Measurements from ENCODE around the gene PTPN3.

The PTPN3 gene

DNA sequence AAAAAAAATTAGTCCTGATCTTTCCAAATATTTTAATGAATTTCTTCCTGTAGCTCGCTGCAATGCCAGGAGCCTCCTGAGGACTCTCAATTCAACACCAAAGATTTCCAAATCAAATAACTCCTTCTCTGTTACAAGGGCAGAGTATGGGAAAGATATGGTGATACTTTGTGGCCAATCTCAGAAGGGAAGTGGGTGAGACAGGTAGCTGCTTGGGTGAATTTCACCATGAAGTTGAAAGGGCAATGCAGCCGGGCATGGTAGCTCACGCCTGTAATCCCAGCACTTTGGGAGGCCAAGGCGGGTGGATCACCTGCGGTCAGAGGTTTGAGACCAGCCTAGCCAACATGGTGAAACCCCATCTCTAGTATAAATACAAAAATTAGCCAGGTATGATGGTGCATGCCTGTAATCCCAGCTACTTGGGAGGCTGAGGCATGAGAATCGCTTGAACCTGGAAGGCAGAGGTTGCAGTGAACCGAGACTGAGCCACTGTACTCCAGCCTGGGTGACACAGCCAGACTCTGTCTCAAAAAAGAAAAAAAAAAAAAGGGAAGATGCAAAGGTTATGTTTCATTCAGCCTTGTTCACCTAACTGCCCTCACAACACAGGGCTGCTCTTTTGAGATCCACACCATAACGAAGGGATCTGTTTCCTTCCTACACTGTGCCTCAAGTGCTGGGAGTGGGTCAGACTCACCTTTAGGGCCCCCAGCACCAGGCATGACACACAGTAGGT lies 58.6 kb downstream of the PTPN3 start:
- H3K4me3 ChIP-seq (ENCODE audit: low read length): no peak overlapping the region
- TF ChIP-seq, protein P1, sequence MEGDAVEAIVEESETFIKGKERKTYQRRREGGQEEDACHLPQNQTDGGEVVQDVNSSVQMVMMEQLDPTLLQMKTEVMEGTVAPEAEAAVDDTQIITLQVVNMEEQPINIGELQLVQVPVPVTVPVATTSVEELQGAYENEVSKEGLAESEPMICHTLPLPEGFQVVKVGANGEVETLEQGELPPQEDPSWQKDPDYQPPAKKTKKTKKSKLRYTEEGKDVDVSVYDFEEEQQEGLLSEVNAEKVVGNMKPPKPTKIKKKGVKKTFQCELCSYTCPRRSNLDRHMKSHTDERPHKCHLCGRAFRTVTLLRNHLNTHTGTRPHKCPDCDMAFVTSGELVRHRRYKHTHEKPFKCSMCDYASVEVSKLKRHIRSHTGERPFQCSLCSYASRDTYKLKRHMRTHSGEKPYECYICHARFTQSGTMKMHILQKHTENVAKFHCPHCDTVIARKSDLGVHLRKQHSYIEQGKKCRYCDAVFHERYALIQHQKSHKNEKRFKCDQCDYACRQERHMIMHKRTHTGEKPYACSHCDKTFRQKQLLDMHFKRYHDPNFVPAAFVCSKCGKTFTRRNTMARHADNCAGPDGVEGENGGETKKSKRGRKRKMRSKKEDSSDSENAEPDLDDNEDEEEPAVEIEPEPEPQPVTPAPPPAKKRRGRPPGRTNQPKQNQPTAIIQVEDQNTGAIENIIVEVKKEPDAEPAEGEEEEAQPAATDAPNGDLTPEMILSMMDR (conservative IDR thresholded peaks at IDR 0.05; ENCODE audit: low read length): no peak
- no peak for DNase-seq (ENCODE audit: low read depth)

GRCh38 chr9:109437286-109437685 lies 60.8 kb downstream of the PTPN3 start:
- DNase-seq (ENCODE audit: low read depth): no peak
- TF ChIP-seq, protein P1 (conservative IDR thresholded peaks at IDR 0.05; ENCODE audit: low read length): no peak
- H3K4me3 ChIP-seq (ENCODE audit: low read length): no peak overlapping the region

DNA sequence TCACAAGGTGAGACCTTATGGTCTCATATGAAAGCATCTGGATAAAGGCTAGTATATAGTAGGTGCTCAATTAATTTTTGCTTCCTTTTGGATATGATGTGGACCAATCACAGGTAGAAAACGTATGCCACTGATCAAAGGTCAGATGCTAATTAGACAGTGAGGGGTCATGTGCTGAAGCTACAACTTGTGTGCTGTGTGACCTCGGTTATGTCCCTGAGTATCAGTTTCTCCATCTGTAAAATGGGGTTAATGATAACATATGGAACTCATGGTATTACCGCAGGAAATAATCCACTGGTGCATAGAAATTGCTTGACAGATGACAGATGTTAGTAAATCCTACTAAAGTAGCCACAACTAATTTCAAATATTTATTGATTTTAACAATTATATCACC lies 62.0 kb downstream of the PTPN3 start:
- no peak overlapping the region for H3K4me3 ChIP-seq (ENCODE audit: low read length)
- no peak for DNase-seq (ENCODE audit: low read depth)
- TF ChIP-seq, protein P1 (conservative IDR thresholded peaks at IDR 0.05; ENCODE audit: low read length): no peak

DNA sequence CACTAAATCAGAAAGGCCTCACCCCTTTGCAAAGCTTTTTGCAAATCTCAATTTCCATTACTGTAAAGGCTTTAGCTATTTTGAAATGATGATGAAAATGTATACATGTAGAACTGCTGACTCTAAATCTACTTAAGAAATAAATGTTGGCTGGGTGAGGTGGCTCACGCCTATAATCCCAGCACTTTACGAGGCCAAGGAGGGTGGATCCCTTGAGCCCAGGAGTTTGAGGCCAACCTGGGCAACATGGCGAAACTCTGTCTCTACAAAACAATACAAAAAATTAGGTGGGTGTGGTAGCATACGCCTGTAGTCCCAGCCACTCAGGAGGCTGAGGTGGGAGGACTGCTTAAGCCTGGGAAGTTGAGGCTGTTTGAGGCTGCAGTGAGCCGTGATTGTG lies 64.6 kb downstream of the PTPN3 start:
- no peak for DNase-seq (ENCODE audit: low read depth)
- no peak overlapping the region for H3K4me3 ChIP-seq (ENCODE audit: low read length)
- TF ChIP-seq, protein P1 (conservative IDR thresholded peaks at IDR 0.05; ENCODE audit: low read length): no peak

GRCh38 chr9:109430231-109430630 lies 67.9 kb downstream of the PTPN3 start:
- TF ChIP-seq, protein P1 (conservative IDR thresholded peaks at IDR 0.05; ENCODE audit: low read length): no peak
- H3K4me3 ChIP-seq (ENCODE audit: low read length): no peak overlapping the region
- no peak for DNase-seq (ENCODE audit: low read depth)

DNA sequence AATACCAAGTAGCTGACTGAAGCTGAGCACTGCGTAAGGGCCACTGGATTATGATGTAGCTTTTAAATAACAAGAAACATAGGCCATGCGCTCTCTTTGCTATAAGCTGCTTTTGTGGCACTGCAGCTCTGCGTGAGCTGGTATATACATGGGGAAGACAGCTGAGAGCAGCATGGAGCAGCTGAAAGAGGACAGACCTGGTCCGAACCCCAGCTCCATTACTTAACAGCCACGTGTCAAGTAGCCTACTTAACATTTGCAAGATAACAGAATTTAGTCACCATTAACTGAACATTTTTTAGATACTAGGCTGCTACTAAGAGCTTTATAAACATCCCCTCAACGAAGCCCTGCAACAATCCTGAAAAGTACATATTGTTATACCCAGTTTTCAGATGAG lies 69.3 kb downstream of the PTPN3 start:
- H3K4me3 ChIP-seq (ENCODE audit: low read length): no peak overlapping the region
- no peak for DNase-seq (ENCODE audit: low read depth)
- TF ChIP-seq, protein P1 (conservative IDR thresholded peaks at IDR 0.05; ENCODE audit: low read length): no peak

DNA sequence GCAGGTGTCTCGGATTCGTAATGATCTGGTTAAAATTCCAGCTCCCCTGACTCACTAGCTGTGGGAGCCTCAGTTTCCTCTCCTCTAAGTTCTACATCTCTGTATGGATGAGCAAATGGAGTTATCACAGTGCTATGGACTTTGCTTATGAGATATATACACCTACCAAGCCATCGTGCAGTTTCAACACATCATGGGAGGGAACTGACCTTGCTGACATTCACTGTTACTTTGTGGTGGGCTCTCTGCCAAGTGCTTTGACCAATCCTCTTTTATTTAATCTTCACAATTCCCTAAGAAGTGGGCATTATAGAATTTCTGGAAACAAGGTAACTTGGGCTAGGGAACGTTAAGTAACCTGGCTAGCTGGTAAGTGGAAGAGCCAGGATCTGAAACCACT lies 70.2 kb downstream of the PTPN3 start:
- DNase-seq (ENCODE audit: low read depth): no peak
- TF ChIP-seq, protein P1 (conservative IDR thresholded peaks at IDR 0.05; ENCODE audit: low read length): no peak
- H3K4me3 ChIP-seq (ENCODE audit: low read length): no peak overlapping the region
